Psoas muscle (tissue), 8 donors: ENCODE data around the gene EXOC7. TPM values are rescaled to one million over a fixed set of nuclear protein-coding genes. Genes with fewer than 3 reads are reported as not detected.
A peak's percentile ranks its signal among the peaks of the same experiment; 100 is the strongest.

Source experiments
- ATAC-seq, 4 donors: fragments of 200-7000 bp; cut with Tn5 transposase; one replicate each; pipeline ENCODE4 v1.9.1; 2020; ENCODE audit warnings: moderate library complexity in 3 of 4, mild to moderate bottlenecking in 2 of 4
- DNase-seq, 2 donors: peaks; one replicate each; pipeline ENCODE4 v3.0.0-alpha.2; 2020
- H3K27ac ChIP-seq: fragments of 200-600 bp; one replicate; pipeline ENCODE4 v1.8.0; 2022
- H3K27me3 ChIP-seq, 3 donors: fragments of 200-600 bp in 1 of 3; one replicate each; pipeline versions ENCODE4 v1.6.1 to v1.8.0; 2013 to 2022; ENCODE audit warnings: low read length in 2 of 3, mild to moderate bottlenecking in 2 of 3, moderate library complexity in 1 of 3; ENCODE audit not compliant: insufficient read depth in 3 of 3
- H3K36me3 ChIP-seq, 2 donors: fragments of 200-600 bp in 1 of 2; one replicate each; pipeline versions ENCODE4 v1.6.1 to v1.8.0; 2013 to 2022; ENCODE audit warnings: low read depth in 1 of 2, mild to moderate bottlenecking in 1 of 2, moderate library complexity in 1 of 2; ENCODE audit not compliant: insufficient read depth in 1 of 2
- H3K4me1 ChIP-seq: fragments of 200-600 bp; one replicate; pipeline ENCODE4 v1.8.0; 2022
- H3K4me3 ChIP-seq: fragments of 200-600 bp; one replicate; pipeline ENCODE4 v1.8.0; 2022; ENCODE audit warnings: mild to moderate bottlenecking
- H3K9me3 ChIP-seq: fragments of 200-600 bp; one replicate; pipeline ENCODE4 v1.8.0; 2022
- CTCF ChIP-seq: fragments of 200-600 bp; IDR thresholded peaks from one replicate; pipeline ENCODE4 v1.8.0; 2022; ENCODE audit warnings: antibody characterized with exemption
- WGBS, 3 donors: extraction: QIAGEN DNeasy Blood & Tissue Kit; methylation state at CpG; one replicate each; pipeline versions ENCODE4 v1.1.6 to v1.1.7; 2013; 5-methylcytosine and 5-hydroxymethylcytosine counted together
- intact Hi-C, 2 donors: fragments of 100-400 bp; cut with DNase I; formaldehyde crosslinking; loops; one replicate each; pipeline versions ENCODE4 v1.11.0 to v1.14.2; 2022
- polyA plus RNA-seq, 3 donors: library from polyadenylated mRNA; stranded (reverse); fragments of 200-250 nt; gene quantifications; one replicate each; pipeline ENCODE4 v1.2.3, GENCODE V29; 2013
- total RNA-seq, 4 donors: library from RNA; stranded (reverse); fragmentation: NEBNext Ultra II Directional in 2 of 4; extraction: Animal tissue kit (Norgen Biotek cat#: 25700) in 2 of 4; gene quantifications; one replicate each; pipeline versions ENCODE4 v1.2.1 to v1.2.4, GENCODE V29; 2021 to 2023
- donor health status: healthy with polysubstance abuse.
- donor health status: DM: no; HTN: no; CAD: no; lungs with moderate emphysema.
- donor health status: Bipolar disorder and iron deficiency.
- donor health status: healthy.
- donor health status: DM: yes; HTN: yes; CAD: no.
- donor health status: DM: no; HTN: no; CAD: no.
- donor health status: DM: no; HTN: no; CAD: no.
- donor health status: DM: yes; HTN: yes; CAD: no.

Gene EXOC7
- total and polyA plus RNA-seq, 7 donors = 26.3 to 61.0 (median 56.0) TPM

GRCh38 chr17:76141212-76142038 lies 37.8 kb upstream of the EXOC7 start, which contains the start of gene FOXJ1:
TSS of gene FOXJ1 (minus strand) at chr17:76141245. CDS start at chr17:76140395, 850 bp downstream.
- Histone ChIP-seq H3K4me1 (peaks cover 11% of the 10 kb centered on the region), H3K4me3 (peak within 1 kb of the TSS; percentile 67), H3K27ac (no peak within 1 kb of the TSS), H3K27me3 (peaks cover 0 to 42% (median 24%) of the 10 kb centered on the region in 3 donors), H3K9me3 (no peaks in the 10 kb centered on the region), H3K36me3 (peaks cover 0 to 13% of the 10 kb centered on the region in 2 donors)
- ATAC-seq (peak; percentile 89 to 96 (median 92)), DNase-seq (peak; percentile 85 to 94)
- intact Hi-C loops = no loop called here
- TF ChIP-seq CTCF = no peak
- 2 to 5% (median 3%) methylated on average over 45 to 59 of the region's 59 CpGs for WGBS, 3 donors

GRCh38 chr17:76140661-76141211 lies 37.1 kb upstream of the EXOC7 start:
- TF ChIP-seq CTCF = no peak
- H3K4me3 ChIP-seq = peak overlapping the region; percentile 67
- 6 to 11% (median 7%) methylated on average over 23 to 24 of the region's 24 CpGs for WGBS, 3 donors
- H3K36me3 ChIP-seq = peaks cover 0 to 13% of the 10 kb centered on the region in 2 donors
- peaks cover 11% of the 10 kb centered on the region for H3K4me1 ChIP-seq
- no peak overlapping the region for H3K27ac ChIP-seq
- intact Hi-C loops = no loop called here
- peak in 1 of 4 donors; percentile 31 for ATAC-seq
- no peak for DNase-seq
- H3K9me3 ChIP-seq = no peaks in the 10 kb centered on the region
- peaks cover 0 to 48% (median 24%) of the 10 kb centered on the region in 3 donors for H3K27me3 ChIP-seq

- ATAC-seq (no peak), DNase-seq (peak in 1 of 2 donors; percentile 51)
- Histone ChIP-seq H3K4me3 (no peak overlapping the region), H3K4me1 (peaks cover 11% of the 10 kb centered on the region), H3K27ac (no peak overlapping the region), H3K36me3 (peaks cover 0 to 7% of the 10 kb centered on the region in 2 donors), H3K27me3 (peaks cover 0 to 51% (median 24%) of the 10 kb centered on the region in 3 donors), H3K9me3 (no peaks in the 10 kb centered on the region)
- TF ChIP-seq CTCF = no peak
- WGBS, 3 donors = 33 to 48% (median 36%) methylated on average over 59 to 78 of the region's 78 CpGs
- intact Hi-C loops = no loop called here
Observed at GRCh38 chr17:76139801-76140660, 36.4 kb upstream of the EXOC7 start.

- intact Hi-C loops = no loop called here
- Histone ChIP-seq H3K27me3 (peaks cover 0 to 56% (median 24%) of the 10 kb centered on the region in 3 donors), H3K36me3 (no peaks in the 10 kb centered on the region), H3K27ac (no peak overlapping the region), H3K9me3 (no peaks in the 10 kb centered on the region), H3K4me3 (no peak overlapping the region), H3K4me1 (peaks cover 11% of the 10 kb centered on the region)
- WGBS, 3 donors = 61 to 68% (median 62%) methylated on average over 15 of the region's 15 CpGs
- TF ChIP-seq CTCF = no peak
- no peak for DNase-seq
- no peak for ATAC-seq
Observed at GRCh38 chr17:76138896-76139752, 35.5 kb upstream of the EXOC7 start.
